OCI-LY7 (cell line): ENCODE results near the gene SLC25A1.

Source experiments
- EZH2phosphoT487 ChIP-seq: fragments of 200-600 bp; sonication (generic); IDR thresholded peaks from 2 replicates; pipeline ENCODE4 v1.6.1; 2018; ENCODE audit warnings: low read depth, borderline replicate concordance, mild to moderate bottlenecking, mixed run types, antibody characterized with exemption, low read length, moderate library complexity, mixed read lengths
- TF ChIP-seq, protein P1 (sequence below): fragments of 200-600 bp; sonication (generic); conservative IDR thresholded peaks from 2 replicates; pipeline ENCODE4 v1.5.1; 2014; ENCODE audit warnings: mild to moderate bottlenecking, antibody characterized with exemption, low read length, moderate library complexity, mixed read lengths

DNA sequence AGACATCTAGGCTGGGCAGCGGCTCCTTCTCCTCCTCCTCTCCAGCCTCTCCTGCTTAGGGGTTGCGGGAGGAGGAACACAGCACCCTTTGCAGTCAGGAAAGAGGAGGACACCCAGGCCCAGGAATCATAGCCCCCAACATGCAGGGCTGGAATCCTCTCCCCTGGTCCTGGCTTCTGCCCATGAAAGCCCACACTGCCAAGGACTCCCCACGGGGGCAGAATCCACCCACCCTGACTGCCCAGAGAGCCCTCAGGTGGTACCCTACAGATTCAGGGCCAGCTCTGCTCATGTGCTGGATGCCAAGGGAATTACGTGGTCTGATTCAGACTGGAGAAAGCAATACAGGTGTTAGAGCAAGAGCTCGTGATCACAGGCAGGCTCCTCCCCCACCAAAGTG is 38.6 kb downstream of the SLC25A1 start:
- TF ChIP-seq, protein P1, sequence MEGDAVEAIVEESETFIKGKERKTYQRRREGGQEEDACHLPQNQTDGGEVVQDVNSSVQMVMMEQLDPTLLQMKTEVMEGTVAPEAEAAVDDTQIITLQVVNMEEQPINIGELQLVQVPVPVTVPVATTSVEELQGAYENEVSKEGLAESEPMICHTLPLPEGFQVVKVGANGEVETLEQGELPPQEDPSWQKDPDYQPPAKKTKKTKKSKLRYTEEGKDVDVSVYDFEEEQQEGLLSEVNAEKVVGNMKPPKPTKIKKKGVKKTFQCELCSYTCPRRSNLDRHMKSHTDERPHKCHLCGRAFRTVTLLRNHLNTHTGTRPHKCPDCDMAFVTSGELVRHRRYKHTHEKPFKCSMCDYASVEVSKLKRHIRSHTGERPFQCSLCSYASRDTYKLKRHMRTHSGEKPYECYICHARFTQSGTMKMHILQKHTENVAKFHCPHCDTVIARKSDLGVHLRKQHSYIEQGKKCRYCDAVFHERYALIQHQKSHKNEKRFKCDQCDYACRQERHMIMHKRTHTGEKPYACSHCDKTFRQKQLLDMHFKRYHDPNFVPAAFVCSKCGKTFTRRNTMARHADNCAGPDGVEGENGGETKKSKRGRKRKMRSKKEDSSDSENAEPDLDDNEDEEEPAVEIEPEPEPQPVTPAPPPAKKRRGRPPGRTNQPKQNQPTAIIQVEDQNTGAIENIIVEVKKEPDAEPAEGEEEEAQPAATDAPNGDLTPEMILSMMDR, result no peak
- TF ChIP-seq EZH2phosphoT487, result no peak
